ENCODE measurements around the gene FERMT2.

DNA sequence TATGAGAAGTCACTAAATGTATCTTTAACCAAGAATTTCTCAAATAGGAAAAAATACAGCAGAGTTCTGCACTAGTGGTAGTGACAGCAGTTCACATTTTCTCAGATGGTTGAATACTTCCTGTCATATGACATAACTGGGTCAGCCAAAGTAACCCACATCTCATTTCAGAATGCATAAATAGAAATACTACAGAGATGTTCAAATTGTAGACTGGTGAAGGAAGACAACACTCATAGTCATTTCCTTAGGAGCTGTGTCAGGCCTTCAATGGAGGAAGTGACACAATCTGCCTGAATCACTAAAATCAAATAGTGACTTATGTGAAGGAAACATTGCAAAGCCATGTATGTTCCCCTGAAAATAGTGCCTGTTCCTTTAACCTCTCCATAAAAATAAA, 32.4 kb downstream of the FERMT2 start:
- TF ChIP-seq, protein P1, sequence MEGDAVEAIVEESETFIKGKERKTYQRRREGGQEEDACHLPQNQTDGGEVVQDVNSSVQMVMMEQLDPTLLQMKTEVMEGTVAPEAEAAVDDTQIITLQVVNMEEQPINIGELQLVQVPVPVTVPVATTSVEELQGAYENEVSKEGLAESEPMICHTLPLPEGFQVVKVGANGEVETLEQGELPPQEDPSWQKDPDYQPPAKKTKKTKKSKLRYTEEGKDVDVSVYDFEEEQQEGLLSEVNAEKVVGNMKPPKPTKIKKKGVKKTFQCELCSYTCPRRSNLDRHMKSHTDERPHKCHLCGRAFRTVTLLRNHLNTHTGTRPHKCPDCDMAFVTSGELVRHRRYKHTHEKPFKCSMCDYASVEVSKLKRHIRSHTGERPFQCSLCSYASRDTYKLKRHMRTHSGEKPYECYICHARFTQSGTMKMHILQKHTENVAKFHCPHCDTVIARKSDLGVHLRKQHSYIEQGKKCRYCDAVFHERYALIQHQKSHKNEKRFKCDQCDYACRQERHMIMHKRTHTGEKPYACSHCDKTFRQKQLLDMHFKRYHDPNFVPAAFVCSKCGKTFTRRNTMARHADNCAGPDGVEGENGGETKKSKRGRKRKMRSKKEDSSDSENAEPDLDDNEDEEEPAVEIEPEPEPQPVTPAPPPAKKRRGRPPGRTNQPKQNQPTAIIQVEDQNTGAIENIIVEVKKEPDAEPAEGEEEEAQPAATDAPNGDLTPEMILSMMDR (IDR thresholded peaks at IDR 0.05) = no peak
- no peak for TF ChIP-seq POLR2A (IDR thresholded peaks at IDR 0.05)

All from testis (tissue), 2 donors.